Measurements from ENCODE around the gene TYK2. TPM values are rescaled to one million over a fixed set of nuclear protein-coding genes. Genes with fewer than 3 reads are reported as not detected.

TYK2 gene
- total and polyA plus RNA-seq, 2 of the 13 experiments (the other 11 are each of a cell fraction or from before 2014, with no cell fraction given): 38.8 to 60.1 TPM

GRCh38 chr19:10380313-10381102 is at the start of gene TYK2 (continued):
- TF ChIP-seq ZNF543 (CRISPR knock-in tag; IDR thresholded peaks at IDR 0.05) (no peak), ZNF207 (IDR thresholded peaks at IDR 0.05; ENCODE audit: borderline replicate concordance) (no peak), KLF13 (CRISPR knock-in tag; IDR thresholded peaks at IDR 0.05) (no peak), ZBTB25 (CRISPR knock-in tag; IDR thresholded peaks at IDR 0.05) (no peak), ZFP36 (IDR thresholded peaks at IDR 0.05; ENCODE audit: borderline replicate concordance, low read depth, low read length, partially characterized antibody) (no peak), KAT7 (CRISPR knock-in tag; IDR thresholded peaks at IDR 0.05; ENCODE audit: borderline replicate concordance) (peak; percentile 80), NFATC3 (CRISPR knock-in tag; IDR thresholded peaks at IDR 0.05) (no peak), ZNF337 (CRISPR knock-in tag; IDR thresholded peaks at IDR 0.05; ENCODE audit: borderline replicate concordance, low read depth) (no peak), IKZF1 (IDR thresholded peaks at IDR 0.05) (no peak), ZGPAT (CRISPR knock-in tag; IDR thresholded peaks at IDR 0.05) (peak; percentile 78; the same call in 1 of the 2 replicates), FOXP4 (CRISPR knock-in tag; IDR thresholded peaks at IDR 0.05) (0 out of 2 replicates have a peak, but pooled peaks have one; percentile 10), MTA1 (CRISPR knock-in tag; IDR thresholded peaks at IDR 0.05; ENCODE audit: borderline replicate concordance) (0 out of 2 replicates have a peak, but pooled peaks have one; percentile 33), NFYB (CRISPR knock-in tag; IDR thresholded peaks at IDR 0.05) (peak; percentile 98), HNF4A (CRISPR knock-in tag; IDR thresholded peaks at IDR 0.05) (0 out of 2 replicates have a peak, but pooled peaks have one; percentile 8), ZSCAN30 (CRISPR knock-in tag; IDR thresholded peaks at IDR 0.05) (no peak), ZNF550 (CRISPR knock-in tag; IDR thresholded peaks at IDR 0.05; ENCODE audit: borderline replicate concordance) (no peak), SOX13 (IDR thresholded peaks at IDR 0.05) (no peak), SOX13 (CRISPR knock-in tag; conservative IDR thresholded peaks at IDR 0.05 in 1 of 2, IDR thresholded peaks at IDR 0.05 in 1 of 2) (no peak), HMG20B (CRISPR knock-in tag; conservative IDR thresholded peaks at IDR 0.05) (no peak), GATAD2A (CRISPR knock-in tag; IDR thresholded peaks at IDR 0.05) (peak; percentile 54; the same call in 1 of the 2 replicates)
- TF ChIP-seq, protein P1, sequence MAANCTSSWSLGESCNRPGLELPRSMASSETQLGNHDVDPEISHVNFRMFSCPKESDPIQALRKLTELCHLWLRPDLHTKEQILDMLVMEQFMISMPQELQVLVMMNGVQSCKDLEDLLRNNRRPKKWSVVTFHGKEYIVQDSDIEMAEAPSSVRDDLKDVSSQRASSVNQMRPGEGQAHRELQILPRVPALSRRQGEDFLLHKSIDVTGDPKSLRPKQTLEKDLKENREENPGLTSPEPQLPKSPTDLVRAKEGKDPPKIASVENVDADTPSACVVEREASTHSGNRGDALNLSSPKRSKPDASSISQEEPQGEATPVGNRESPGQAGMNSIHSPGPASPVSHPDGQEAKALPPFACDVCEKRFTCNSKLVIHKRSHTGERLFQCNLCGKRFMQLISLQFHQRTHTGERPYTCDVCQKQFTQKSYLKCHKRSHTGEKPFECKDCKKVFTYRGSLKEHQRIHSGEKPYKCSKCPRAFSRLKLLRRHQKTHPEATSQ (CRISPR knock-in tag; IDR thresholded peaks at IDR 0.05; ENCODE audit: borderline replicate concordance): no peak
